ENCODE results near the gene ARHGEF16.

The ARHGEF16 gene

DNA sequence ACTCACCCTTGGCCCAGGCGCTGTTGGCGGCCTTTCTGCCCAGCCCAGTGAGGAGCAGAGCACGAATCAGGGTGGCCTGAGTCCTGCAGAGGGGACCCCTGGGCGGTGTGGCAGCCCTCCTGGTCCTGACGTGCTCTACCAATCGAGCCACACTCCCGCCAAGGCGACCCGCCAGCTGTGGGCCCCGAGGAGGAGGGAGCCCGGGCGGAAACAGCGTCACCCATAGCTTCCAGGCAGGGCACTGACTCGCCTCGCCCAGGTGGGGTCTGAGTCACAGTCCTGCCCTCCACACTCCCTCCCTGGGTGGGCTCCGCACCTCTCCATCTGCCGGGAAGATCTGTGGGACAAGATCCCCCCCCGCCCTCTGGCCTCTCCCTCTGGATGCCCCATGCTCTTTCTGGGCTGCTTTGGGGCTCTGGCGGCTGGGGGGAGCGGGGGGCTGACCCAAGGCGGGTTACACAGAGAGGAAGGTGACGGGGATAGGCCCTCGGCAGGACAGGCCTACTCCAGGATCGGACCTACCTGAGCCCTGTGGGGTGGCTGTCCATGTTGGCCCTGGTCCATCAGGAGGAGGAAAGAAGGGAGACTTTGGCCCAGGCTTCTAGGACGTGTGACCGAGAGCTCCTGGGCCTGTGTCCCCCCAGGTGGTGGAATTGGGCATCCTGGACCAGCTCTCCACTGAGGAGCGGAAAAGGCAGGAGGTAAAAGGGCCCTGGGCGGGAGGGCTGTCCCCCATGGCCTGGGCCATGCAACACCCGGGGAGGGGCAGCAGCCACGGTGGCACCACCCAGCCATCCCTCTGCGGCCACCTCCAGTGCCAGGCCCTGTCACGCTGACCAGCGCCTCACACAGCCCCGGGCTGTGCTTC, 14.0 kb downstream of the ARHGEF16 start:
- no peak for DNase-seq (ENCODE audit: low read depth)

- DNase-seq (ENCODE audit: low read depth) = no peak
Measured at GRCh38 chr1:3469104-3469848, 14.8 kb downstream of the ARHGEF16 start.

DNA sequence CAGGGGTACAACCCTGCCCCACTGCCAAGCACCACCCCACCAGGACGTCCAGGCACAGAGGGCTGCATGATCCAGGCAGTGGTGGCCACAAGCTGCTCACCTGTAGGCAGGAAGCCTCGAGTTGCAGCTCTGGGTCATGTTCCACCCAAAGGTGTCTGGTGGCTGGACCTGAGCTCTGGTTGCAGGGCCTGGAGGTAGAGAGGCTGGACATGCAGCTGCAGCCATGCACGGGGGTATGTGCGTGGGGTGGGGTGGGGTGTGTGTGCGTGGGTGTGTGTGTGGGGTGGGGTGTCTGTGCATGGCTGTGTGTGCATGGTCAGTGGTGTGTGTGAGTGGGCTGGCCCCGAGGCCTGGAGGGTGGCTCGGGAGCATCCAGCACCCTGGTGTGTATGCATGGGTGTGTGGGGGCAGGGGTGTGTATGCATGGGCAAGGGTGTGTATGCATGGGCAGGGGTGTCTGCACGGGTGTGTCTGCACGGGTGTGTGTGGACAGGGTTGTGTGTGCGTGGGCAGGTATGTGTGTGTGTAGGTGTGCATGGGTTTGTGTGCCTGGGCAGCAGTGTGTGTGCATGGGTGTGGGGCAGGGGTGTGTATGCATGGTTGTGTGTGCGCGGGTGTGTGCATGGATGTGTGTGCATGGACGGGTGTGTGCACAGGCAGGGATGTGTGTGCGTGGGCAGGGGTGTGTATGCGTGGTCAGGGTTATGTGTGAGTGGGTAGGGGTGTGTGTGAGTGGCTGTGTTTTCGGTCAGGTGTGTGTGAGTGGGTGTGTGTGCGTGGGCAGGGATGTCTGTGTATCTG, 15.6 kb downstream of the ARHGEF16 start:
- no peak for DNase-seq (ENCODE audit: low read depth)

DNA sequence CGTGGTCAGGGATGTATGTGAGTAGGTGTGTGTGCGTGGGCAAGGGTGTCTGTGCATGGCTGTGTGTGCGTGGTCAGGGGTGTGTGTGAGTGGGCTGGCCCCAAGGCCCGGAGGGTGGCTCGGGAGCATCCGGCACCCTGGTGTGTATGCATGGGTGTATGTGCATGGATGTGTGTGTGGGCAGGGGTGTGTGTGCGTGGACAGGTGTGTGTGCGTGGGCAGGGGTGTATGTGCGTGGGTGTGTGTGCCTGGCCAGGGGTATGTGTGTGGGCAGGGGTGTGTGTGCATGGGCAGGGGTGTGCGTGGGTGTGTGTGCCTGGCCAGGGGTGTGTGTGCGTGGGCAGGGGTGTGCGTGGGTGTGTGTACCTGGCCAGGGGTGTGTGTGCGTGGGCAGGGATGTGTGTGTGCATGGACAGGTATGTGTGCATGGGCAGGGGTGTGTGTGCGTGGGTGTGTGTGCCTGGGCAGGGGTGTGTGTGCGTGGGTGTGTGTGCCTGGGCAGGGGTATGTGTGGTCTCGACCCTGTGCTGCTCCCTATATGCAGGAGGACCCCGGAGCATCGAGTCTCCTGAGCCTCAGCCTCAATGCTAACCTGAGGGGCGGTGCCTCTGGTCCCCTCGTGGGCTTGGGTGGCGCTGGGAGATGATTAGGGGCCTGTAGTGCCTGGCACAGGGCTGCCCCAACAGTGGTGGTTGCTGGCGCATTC, 16.3 kb downstream of the ARHGEF16 start:
- no peak for DNase-seq (ENCODE audit: low read depth)

- DNase-seq (ENCODE audit: low read depth) = no peak
Measured at GRCh38 chr1:3471356-3472087, 17.1 kb downstream of the ARHGEF16 start.

- no peak for DNase-seq (ENCODE audit: low read depth)
Measured at GRCh38 chr1:3472088-3472850, 17.8 kb downstream of the ARHGEF16 start.

DNA sequence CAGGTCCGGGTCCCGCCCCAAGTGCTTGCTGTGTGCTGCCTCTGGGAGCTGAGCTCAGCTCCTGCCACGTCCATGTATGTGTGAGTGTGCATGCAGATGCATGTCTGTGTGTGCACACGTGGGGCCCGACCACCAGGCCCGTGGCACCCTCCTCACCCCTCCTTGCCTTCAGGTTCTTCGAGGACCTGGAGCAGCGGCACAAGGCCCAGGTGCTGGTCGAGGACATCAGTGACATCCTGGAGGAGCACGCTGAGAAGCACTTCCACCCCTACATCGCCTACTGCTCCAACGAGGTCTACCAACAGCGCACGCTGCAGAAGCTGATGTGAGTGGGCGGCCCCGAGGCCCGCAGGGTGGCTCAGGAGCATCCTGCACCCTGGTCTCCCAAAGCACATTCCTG, 18.4 kb downstream of the ARHGEF16 start:
- DNase-seq (ENCODE audit: low read depth) = no peak

DNA sequence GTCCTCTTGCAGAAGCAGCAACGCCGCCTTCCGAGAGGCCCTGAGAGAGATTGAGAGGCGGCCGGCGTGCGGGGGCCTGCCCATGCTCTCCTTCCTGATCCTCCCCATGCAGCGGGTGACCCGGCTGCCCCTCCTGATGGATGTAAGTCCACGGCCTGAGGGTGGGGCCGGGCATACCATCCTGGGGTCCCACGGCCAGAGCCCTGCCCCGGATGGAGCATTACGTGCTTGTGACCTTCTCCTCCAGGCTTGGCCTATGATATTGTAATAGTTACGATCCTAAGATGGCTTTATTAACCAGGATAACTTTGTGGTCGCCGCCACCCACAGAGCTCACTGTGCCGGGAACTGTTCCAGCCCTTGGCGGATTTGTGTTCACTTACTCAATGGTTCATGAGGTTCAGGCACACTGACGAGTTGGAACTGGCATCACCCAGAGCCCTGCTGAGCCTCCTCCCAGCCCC, 18.9 kb downstream of the ARHGEF16 start:
- no peak for DNase-seq (ENCODE audit: low read depth)

DNA sequence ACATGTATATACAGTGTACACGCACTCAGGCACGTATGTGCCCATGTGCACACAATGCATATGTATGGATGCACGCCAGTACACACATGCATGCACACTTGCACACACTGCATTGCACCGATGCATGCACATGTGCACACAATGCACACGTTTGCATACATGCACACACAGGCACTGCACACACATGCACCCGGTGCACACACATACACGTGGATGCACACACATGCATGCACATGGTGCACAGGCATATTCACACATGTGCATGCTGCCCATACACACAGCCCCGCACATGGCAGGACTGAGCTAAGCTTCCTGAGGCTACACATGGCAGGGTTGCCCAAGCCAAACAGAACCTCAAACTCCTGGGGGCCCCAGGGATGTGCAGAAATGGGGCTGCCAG, 19.6 kb downstream of the ARHGEF16 start:
- DNase-seq (ENCODE audit: low read depth) = no peak

- no peak for DNase-seq (ENCODE audit: low read depth)
Measured at GRCh38 chr1:3474421-3474820, 20.0 kb downstream of the ARHGEF16 start.

DNA sequence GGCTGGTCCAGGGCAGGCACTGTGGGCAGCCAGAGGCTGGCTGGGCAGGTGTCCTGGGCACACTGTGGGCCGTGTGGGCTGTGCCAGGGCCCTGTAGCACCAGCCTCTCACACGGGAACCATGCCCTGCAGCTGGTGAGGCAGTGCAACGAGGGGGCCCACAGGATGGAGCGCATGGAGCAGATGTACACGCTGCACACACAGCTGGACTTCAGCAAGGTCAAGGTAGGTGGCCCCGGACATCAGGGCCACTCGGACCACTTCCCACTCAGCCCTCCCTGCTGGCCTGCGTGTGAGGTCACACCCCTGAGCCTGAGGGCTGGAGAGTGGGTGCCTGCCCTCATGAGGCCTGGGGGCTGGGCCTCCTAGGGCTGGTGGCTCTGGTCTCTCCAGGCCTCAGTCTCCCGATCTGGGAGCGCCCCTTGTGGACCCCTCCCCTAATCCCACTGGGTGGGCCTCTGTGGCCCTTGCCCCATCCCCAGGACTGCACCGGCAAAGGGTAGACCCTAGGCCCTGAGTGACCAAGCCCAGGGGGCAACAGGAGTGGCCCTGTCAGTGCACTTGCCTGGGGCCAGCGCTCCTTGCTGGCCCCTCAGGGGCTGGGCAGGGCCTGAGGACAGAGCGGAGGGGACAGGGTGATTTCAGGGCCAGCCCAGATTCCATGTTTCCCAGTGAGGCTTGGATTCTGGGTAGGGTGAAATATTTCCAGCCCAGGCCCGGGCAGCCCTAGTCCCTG, 21.5 kb downstream of the ARHGEF16 start:
- no peak for DNase-seq (ENCODE audit: low read depth)

DNA sequence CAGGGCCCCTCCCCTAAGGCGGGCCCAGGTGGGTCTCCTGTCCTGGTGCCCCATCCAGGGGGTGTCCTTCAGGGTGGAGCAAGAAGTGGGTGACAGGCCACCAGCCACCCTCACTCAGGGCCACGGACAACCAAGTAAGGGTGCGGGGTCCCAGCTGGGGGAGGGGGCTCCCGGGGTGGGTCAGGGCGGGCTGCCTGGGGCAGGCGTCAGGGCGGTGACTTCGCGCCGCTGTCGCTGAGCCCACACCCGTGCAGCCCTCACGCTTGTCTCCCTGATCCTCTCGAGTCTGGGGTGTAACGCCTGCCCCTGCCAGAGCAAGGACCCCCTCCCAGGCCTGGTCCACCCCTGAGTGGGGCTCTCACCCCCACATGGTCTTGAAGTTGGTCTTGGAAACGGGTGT, 22.2 kb downstream of the ARHGEF16 start:
- no peak for DNase-seq (ENCODE audit: low read depth)

- DNase-seq (ENCODE audit: low read depth) = no peak
Measured at GRCh38 chr1:3477241-3477995, 23.0 kb downstream of the ARHGEF16 start.

GRCh38 chr1:3478187-3478586, 23.7 kb downstream of the ARHGEF16 start:
- no peak for DNase-seq (ENCODE audit: low read depth)

DNA sequence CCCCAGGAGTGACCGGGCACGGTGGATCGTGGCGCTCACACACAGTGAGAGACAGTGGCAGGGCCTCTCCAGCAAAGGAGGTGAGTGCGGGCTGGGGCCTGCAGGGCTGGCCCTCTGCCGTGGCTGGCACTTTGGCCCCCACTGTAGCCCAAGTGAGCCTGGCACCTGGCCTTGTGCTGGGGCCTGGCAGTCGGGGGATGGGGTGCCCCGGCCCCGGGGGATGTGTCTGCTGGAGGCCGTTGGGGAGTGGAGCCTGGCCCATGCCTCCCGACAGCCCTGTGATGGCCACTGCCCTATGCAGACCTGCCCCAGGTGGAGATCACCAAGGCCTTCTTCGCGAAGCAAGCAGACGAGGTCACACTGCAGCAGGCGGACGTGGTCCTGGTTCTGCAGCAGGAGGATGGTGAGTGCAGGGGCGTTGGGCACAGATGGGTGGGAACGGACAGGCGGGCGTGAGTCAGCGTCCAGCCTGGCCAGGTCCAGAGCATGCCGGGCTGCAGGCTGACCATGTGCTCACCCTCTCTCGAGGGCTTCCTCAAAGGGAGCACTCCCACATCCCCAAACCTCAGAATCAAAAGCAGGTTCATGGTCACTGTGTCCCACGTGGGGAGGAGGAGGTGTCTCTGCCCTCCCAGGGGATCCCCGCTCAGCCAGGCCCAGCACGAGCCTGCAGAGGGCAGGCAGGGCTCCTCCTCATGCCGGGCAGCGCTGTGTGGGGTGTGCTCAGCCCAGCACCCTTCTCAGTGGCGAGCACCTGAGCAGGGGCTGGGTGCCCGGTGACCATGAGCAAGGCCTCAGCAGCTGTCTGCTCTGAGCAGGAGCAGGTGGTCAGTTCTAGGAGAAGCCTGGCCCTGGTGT, 25.3 kb downstream of the ARHGEF16 start:
- no peak for DNase-seq (ENCODE audit: low read depth)

- no peak for DNase-seq (ENCODE audit: low read depth)
Measured at GRCh38 chr1:3480369-3480719, 25.9 kb downstream of the ARHGEF16 start.

DNA sequence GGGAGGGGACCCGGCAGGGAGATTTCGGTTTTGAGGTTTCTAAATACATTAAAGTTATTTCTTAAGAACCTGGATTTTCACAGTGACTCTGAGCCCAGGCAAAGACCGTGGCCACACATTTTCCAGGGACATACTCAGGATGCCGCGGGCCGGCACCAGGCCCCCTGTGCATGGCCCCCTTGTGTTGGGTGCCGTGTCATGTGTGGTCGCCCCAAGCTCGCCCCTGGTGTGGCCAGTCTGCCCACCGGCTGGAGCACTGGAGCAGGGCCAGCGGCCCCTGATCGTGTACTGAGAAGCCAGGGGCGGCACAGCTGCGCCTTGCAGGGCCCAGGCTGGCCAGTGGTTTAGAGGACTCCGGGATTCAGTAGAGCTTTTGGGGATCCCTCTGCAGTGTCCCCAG, 26.6 kb downstream of the ARHGEF16 start:
- DNase-seq (ENCODE audit: low read depth) = no peak

DNA sequence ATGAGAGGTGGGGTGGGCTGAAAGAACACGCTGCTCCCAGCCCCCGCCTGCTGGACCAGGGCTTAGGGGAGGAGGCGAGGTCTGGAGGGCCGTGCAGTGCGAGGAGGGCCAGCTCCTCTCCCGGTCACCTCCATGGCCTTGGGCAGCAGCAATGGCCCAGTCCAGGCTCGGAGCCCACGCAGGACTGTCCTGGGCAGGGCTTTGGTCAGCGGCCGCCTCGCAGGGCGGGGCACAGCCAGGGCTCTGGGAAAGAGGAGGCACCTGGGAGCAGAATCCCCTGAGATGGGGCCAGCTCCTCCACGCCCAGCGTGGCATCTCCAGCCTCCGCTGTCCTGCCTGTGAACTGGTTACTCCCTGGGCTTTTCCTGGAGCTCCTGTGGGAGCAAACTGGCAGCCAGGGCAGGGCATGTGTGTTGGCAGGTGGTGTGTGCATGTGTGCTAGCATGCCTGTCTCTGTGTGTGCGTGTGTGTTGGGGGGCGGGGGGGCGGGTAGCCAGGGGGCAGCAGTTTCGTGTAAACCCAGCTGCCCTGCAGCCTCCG, 27.4 kb downstream of the ARHGEF16 start:
- DNase-seq (ENCODE audit: low read depth) = no peak
